Daoy (cell line): ENCODE measurements around the gene CCDC183. TPM values are rescaled to one million over a fixed set of nuclear protein-coding genes. Genes with fewer than 3 reads are reported as not detected.
"Not testable (repeated sequence)": the region's sequence is repeated elsewhere in the genome, so short reads cannot be mapped to it uniquely, and the experiment has no call there.

ENCODE experiments used
- DNase-seq: peaks from one replicate; pipeline ENCODE4 v3.0.0-alpha.2; 2015; ENCODE audit warnings: low read depth
- total RNA-seq: library from RNA; depleted of rRNA; stranded (reverse); fragments of >200 nt; shearing (Covaris generic); gene quantifications from 2 replicates; pipeline ENCODE4 v1.2.3, GENCODE V29; 2014; rRNA removed

CCDC183 gene
- 0.23 TPM in 1 of 2 replicates, not detected in the other for total RNA-seq

GRCh38 chr9:136796238-136796774 lies at the start of gene CCDC183:
Gene CCDC183 (plus strand): TSS chr9:136796338. CDS start chr9:136796398, 60 bp downstream.
- no peak for DNase-seq

GRCh38 chr9:136746621-136747020 lies 49.5 kb upstream of the CCDC183 start:
- DNase-seq = no peak

- DNase-seq = no peak
These were observed 48.7 kb upstream of the CCDC183 start for GRCh38 chr9:136747161-136748060.

GRCh38 chr9:136748201-136748600 lies 47.9 kb upstream of the CCDC183 start, which contains the start of gene LCN6:
Gene LCN6 (minus strand): TSS chr9:136748525. CDS start chr9:136748483, 42 bp downstream.
- no peak for DNase-seq

- no peak for DNase-seq
These were observed 47.2 kb upstream of the CCDC183 start for GRCh38 chr9:136748666-136749611.

- no peak for DNase-seq
These were observed 45.6 kb upstream of the CCDC183 start for GRCh38 chr9:136750526-136750925.

GRCh38 chr9:136751244-136751643 lies 44.9 kb upstream of the CCDC183 start:
- DNase-seq = no peak

- DNase-seq = no peak
These were observed 44.3 kb upstream of the CCDC183 start for GRCh38 chr9:136751814-136752213.

GRCh38 chr9:136753371-136754058 lies 42.6 kb upstream of the CCDC183 start:
- no peak for DNase-seq

- DNase-seq = no peak
These were observed 42.0 kb upstream of the CCDC183 start for GRCh38 chr9:136754059-136754572.

GRCh38 chr9:136754626-136755301 lies 41.4 kb upstream of the CCDC183 start:
- no peak for DNase-seq

GRCh38 chr9:136755302-136756133 lies 40.6 kb upstream of the CCDC183 start:
- not testable (repeated sequence) for DNase-seq

GRCh38 chr9:136756134-136756438 lies 40.1 kb upstream of the CCDC183 start:
- DNase-seq = no peak

- no peak for DNase-seq
These were observed 39.3 kb upstream of the CCDC183 start for GRCh38 chr9:136756836-136757235.

- no peak for DNase-seq
These were observed 38.8 kb upstream of the CCDC183 start for GRCh38 chr9:136757328-136757727.

GRCh38 chr9:136757751-136758140 lies 38.4 kb upstream of the CCDC183 start:
- DNase-seq = no peak

- DNase-seq = no peak
These were observed 37.1 kb upstream of the CCDC183 start for GRCh38 chr9:136759001-136759400.

- DNase-seq = no peak
These were observed 36.5 kb upstream of the CCDC183 start for GRCh38 chr9:136759436-136760325.

GRCh38 chr9:136760424-136760823 lies 35.7 kb upstream of the CCDC183 start:
- DNase-seq = no peak
